GM12878 (cell line): Measurements from ENCODE around the gene SRSF10. TPM values are rescaled to one million over a fixed set of nuclear protein-coding genes. Genes with fewer than 3 reads are reported as not detected.

Experiments used
- ATAC-seq: fragments of 200-7000 bp; cut with Tn5 transposase; 3 replicates; pipeline ENCODE4 v1.9.1; 2020; ENCODE audit warnings: mild to moderate bottlenecking, moderate library complexity
- BruUV-seq: library from RNA; stranded (reverse); fragments of 400-500 nt; replicated peaks from 2 replicates; lab custom pipeline; 2021; lab: Mats Ljungman, UMichigan
- CTCF ChIA-PET: fragments of 300-600 bp; sonication (Branson Sonifier 250); formaldehyde crosslinking; extraction: SDS; loops from one replicate; lab custom pipeline; 2021; ENCODE audit warnings: inconsistent platforms; lab: Yijun Ruan, JAX
- POLR2A ChIA-PET: fragments of 350-600 bp; formaldehyde crosslinking; extraction: SDS; loops from one replicate; lab custom pipeline; 2021; ENCODE audit warnings: inconsistent platforms; lab: Charles Lee
- RAD21 ChIA-PET: fragments of 300-600 bp; sonication (Branson Sonifier 250); formaldehyde crosslinking; loops from one replicate; lab custom pipeline; 2023; ENCODE audit warnings: antibody characterized with exemption; ENCODE audit not compliant: unreplicated experiment; lab: Charles Lee
- SMC1A ChIA-PET: fragments of 300-600 bp; sonication (Branson Sonifier 250); formaldehyde crosslinking; loops from one replicate; lab custom pipeline; 2023; ENCODE audit not compliant: unreplicated experiment, uncharacterized antibody; lab: Charles Lee
- DNase-seq: peaks from one replicate; pipeline ENCODE4 v3.0.0-alpha.2; 2011; ENCODE audit warnings: low read depth, low spot score
- FAIRE-seq: peaks from 3 replicates; lab custom pipeline; 2011; peaks lifted over from hg19 to GRCh38; lab: Jason Lieb, UNC
- H2AFZ ChIP-seq: 2 replicates; pipeline ENCODE4 v1.6.0; 2011; ENCODE audit warnings: low read depth, low read length, control low read depth; ENCODE audit not compliant: control insufficient read depth
- H3K27ac ChIP-seq: 2 replicates; pipeline ENCODE4 v1.5.1; 2011; ENCODE audit warnings: control low read depth; ENCODE audit not compliant: control insufficient read depth, insufficient read depth
- H3K27me3 ChIP-seq, 2 experiments: replicated peaks in 1 of 2; 2 replicates each; pipeline versions ENCODE4 v1.6.0 to v1.6.1; 2011; ENCODE audit warnings: low read length in 1 of 2; ENCODE audit not compliant: control insufficient read depth in 2 of 2, insufficient read depth in 2 of 2
- H3K36me3 ChIP-seq, 2 experiments: 2 replicates each; pipeline ENCODE4 v1.5.1; 2011; ENCODE audit warnings: low read length in 1 of 2; ENCODE audit not compliant: control insufficient read depth in 2 of 2, insufficient read depth in 2 of 2
- H3K4me1 ChIP-seq: 2 replicates; pipeline ENCODE4 v1.6.1; 2011; ENCODE audit warnings: mild to moderate bottlenecking, low read length, moderate library complexity, mixed read lengths; ENCODE audit not compliant: control insufficient read depth, insufficient read depth
- H3K4me2 ChIP-seq: 2 replicates; pipeline ENCODE4 v1.6.0; 2011; ENCODE audit warnings: control low read depth; ENCODE audit not compliant: control insufficient read depth, insufficient read depth
- H3K4me3 ChIP-seq: fragments of 200-600 bp; sonication (generic); 2 replicates; pipeline ENCODE4 v1.5.1; 2016
- H3K79me2 ChIP-seq: 2 replicates; pipeline ENCODE4 v1.6.0; 2011; ENCODE audit warnings: low read length; ENCODE audit not compliant: control insufficient read depth, insufficient read depth
- H3K9ac ChIP-seq: 2 replicates; pipeline ENCODE4 v1.8.0; 2011; ENCODE audit warnings: low read length, control low read depth, mixed read lengths; ENCODE audit not compliant: control insufficient read depth, insufficient read depth
- H3K9me3 ChIP-seq: replicated peaks from 3 replicates; pipeline ENCODE4 v1.5.1; 2011; ENCODE audit warnings: mild to moderate bottlenecking, low read length; ENCODE audit not compliant: control insufficient read depth, insufficient read depth
- H4K20me1 ChIP-seq: 2 replicates; pipeline ENCODE4 v1.6.0; 2011; ENCODE audit not compliant: control insufficient read depth, insufficient read depth
- CHD2 ChIP-seq: IDR thresholded peaks from 2 replicates; pipeline ENCODE4 v1.6.1; 2011; ENCODE audit warnings: low read depth, low read length, improper control_type of control experiment, borderline replicate concordance
- JUNB ChIP-seq: IDR thresholded peaks from 2 replicates; pipeline ENCODE4 v1.6.1; 2016; ENCODE audit warnings: antibody characterized with exemption, mild to moderate bottlenecking
- NR2F1 ChIP-seq: fragments of 450-650 bp; conservative IDR thresholded peaks from 2 replicates; pipeline ENCODE4 v1.6.1; 2017; ENCODE audit warnings: mild to moderate bottlenecking
- POLR2A ChIP-seq: IDR thresholded peaks from 2 replicates; pipeline ENCODE4 v1.6.1; 2011; ENCODE audit warnings: low read depth, mild to moderate bottlenecking, low read length
- POLR2AphosphoS5 ChIP-seq: IDR thresholded peaks from 2 replicates; pipeline ENCODE4 v1.6.1; 2011; ENCODE audit warnings: mild to moderate bottlenecking, low read length, inconsistent platforms
- SMAD1 ChIP-seq: fragments of 450-650 bp; IDR thresholded peaks from 2 replicates; pipeline ENCODE4 v1.6.1; 2018; ENCODE audit warnings: mild to moderate bottlenecking, low read depth; ENCODE audit not compliant: partially characterized antibody
- WGBS: methylation state at CpG from one replicate; pipeline ENCODE4 v1.1.6; 2016; ENCODE audit warnings: low lambda C conversion rate; ENCODE audit not compliant: insufficient replicate concordance, insufficient coverage; ENCODE audit errors: missing lambda C conversion rate; 5-methylcytosine and 5-hydroxymethylcytosine counted together
- in situ Hi-C: fragments of 300-500 bp; cut with MboI; formaldehyde crosslinking; loops from 9 replicates; pipeline ENCODE4 v1.14.3; 2018; ENCODE audit warnings: mixed read lengths
- intact Hi-C: fragments of 100-400 bp; cut with micrococcal nuclease; formaldehyde crosslinking; loops from one replicate; pipeline ENCODE4 v1.14.2; 2022; ENCODE audit not compliant: unreplicated experiment
- polyA plus RNA-seq, 11 experiments: library from polyadenylated mRNA; depleted of rRNA in 4 of 11; unstranded in 6 of 11; stranded (reverse) in 5 of 11; fragments of >200 nt; fragmentation: Nextera tagmentation in 4 of 11; fragmentation: Illumina TruSeq in 1 of 11; extraction: Ambion mirVana in 4 of 11; extraction: Trizol in 1 of 11; gene quantifications; 1 replicate in 1 of 11; 2 replicates in 10 of 11; pipeline versions ENCODE4 v1.2.1 to v1.2.3, GENCODE V29; 2011 to 2016; ENCODE audit warnings: inconsistent platforms in 2 of 11, missing spikeins in 2 of 11, low read depth in 1 of 11
- total RNA-seq, 4 experiments: library from RNA; depleted of rRNA in 3 of 4; stranded (reverse); fragments of >200 nt in 3 of 4; fragmentation: Illumina TruSeq in 1 of 4; extraction: Trizol in 1 of 4; gene quantifications; 2 replicates each; pipeline versions ENCODE4 v1.2.1 to v1.2.3, GENCODE V29; 2013 to 2021
- TF ChIP-seq, protein P1 (sequence below): fragments of 450-650 bp; formaldehyde crosslinking; IDR thresholded peaks from 2 replicates; pipeline ENCODE4 v1.4.0; 2020; ENCODE audit warnings: mild to moderate bottlenecking, moderate library complexity
- TF ChIP-seq, protein P2 (sequence below): IDR thresholded peaks from 2 replicates; pipeline ENCODE4 v1.6.1; 2012; ENCODE audit warnings: low read depth, low read length, improper control_type of control experiment

Gene SRSF10
- total and polyA plus RNA-seq, 10 of the 15 experiments (the other 5 are each of a cell fraction or from before 2014, with no cell fraction given) = 157 to 279 (median 222) TPM

DNA sequence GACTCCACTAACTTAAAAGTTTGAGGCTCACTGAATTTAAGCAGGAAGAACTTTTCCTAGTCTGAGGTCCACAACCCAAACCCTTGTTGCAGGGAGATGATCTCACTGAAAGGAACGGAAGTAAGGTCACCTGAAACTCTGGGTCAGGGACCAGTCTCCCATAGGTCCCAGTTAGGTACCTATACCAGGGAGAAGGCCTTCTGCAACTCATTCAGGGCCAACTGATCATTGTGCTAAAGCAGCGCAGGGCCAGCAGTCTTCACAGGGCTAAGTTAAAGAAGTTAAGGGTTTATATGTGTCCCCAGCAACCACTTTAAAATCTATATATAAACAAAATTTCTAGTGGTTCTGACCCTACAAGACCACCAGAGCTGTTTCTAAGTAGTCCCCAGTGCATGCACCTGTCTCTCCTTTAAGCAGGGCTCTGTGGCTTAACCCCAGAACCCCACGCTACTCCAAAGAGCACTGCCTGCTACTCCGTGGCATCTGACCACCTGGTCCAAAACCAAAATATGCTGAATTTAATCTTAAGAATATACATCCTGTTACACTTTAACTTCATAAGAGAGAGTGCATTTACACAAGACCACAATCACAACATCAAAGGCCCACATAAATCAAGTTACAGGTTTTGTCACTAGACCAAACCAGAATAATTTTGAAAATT, 2.8 kb downstream of the SRSF10 start:
- Histone ChIP-seq H3K27ac (peak overlapping the region; percentile 40), H3K9me3 (no peaks in the 10 kb centered on the region)
- intact Hi-C loops = loop anchor here (1.0 kb wide), 1 partner anchor 51 kb away; no protein-coding TSS in a partner anchor
- TF ChIP-seq JUNB (no peak), POLR2AphosphoS5 (peak; percentile 55), POLR2A (peak; percentile 54), SMAD1 (peak; percentile 48), CHD2 (no peak), NR2F1 (peak; percentile 17; the same call in 1 of the 2 replicates)
- TF ChIP-seq, protein P1, sequence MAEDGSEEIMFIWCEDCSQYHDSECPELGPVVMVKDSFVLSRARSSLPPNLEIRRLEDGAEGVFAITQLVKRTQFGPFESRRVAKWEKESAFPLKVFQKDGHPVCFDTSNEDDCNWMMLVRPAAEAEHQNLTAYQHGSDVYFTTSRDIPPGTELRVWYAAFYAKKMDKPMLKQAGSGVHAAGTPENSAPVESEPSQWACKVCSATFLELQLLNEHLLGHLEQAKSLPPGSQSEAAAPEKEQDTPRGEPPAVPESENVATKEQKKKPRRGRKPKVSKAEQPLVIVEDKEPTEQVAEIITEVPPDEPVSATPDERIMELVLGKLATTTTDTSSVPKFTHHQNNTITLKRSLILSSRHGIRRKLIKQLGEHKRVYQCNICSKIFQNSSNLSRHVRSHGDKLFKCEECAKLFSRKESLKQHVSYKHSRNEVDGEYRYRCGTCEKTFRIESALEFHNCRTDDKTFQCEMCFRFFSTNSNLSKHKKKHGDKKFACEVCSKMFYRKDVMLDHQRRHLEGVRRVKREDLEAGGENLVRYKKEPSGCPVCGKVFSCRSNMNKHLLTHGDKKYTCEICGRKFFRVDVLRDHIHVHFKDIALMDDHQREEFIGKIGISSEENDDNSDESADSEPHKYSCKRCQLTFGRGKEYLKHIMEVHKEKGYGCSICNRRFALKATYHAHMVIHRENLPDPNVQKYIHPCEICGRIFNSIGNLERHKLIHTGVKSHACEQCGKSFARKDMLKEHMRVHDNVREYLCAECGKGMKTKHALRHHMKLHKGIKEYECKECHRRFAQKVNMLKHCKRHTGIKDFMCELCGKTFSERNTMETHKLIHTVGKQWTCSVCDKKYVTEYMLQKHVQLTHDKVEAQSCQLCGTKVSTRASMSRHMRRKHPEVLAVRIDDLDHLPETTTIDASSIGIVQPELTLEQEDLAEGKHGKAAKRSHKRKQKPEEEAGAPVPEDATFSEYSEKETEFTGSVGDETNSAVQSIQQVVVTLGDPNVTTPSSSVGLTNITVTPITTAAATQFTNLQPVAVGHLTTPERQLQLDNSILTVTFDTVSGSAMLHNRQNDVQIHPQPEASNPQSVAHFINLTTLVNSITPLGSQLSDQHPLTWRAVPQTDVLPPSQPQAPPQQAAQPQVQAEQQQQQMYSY (CRISPR knock-in tag) = no peak
- TF ChIP-seq, protein P2, sequence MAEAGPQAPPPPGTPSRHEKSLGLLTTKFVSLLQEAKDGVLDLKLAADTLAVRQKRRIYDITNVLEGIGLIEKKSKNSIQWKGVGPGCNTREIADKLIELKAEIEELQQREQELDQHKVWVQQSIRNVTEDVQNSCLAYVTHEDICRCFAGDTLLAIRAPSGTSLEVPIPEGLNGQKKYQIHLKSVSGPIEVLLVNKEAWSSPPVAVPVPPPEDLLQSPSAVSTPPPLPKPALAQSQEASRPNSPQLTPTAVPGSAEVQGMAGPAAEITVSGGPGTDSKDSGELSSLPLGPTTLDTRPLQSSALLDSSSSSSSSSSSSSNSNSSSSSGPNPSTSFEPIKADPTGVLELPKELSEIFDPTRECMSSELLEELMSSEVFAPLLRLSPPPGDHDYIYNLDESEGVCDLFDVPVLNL = no peak
- TF ChIP-seq, all 136 proteins: peak for 4
- H3K4me1 ChIP-seq = peaks cover 17% of the 10 kb centered on the region
- ChIA-PET SMC1A (interaction anchor here (0.6 to 8.4 kb wide), 12 partner anchors 9 to 152 kb away, joined by 3 to 63 read pairs (median 4); partner anchors contain the start of genes HMGCL and PNRC2), POLR2A (interaction anchor here (0.6 to 9.4 kb wide), 9 partner anchors 13 to 232 kb away, joined by 3 to 108 read pairs (median 4); partner anchors contain the start of genes GALE and PNRC2), CTCF (interaction anchor here (1.1 to 2.8 kb wide), 6 partner anchors 9 to 51 kb away, joined by 3 to 22 read pairs (median 8); no protein-coding TSS in a partner anchor), RAD21 (interaction anchor here (1.3 to 4.2 kb wide), 6 partner anchors 9 to 51 kb away, joined by 3 to 29 read pairs (median 14); partner anchors contain the start of gene PNRC2)
- ATAC-seq (peak; percentile 7), DNase-seq (no peak), FAIRE-seq (no peak)
- BruUV-seq = no TSS peak
- H3K9ac ChIP-seq = peak overlapping the region; percentile 66
- peak overlapping the region; percentile 91 for H3K4me3 ChIP-seq
- no peaks in the 10 kb centered on the region for H3K27me3 ChIP-seq
- no peak overlapping the region for H2AFZ ChIP-seq
- in situ Hi-C loops = no loop called here
- H3K4me2 ChIP-seq = peak overlapping the region; percentile 58
- peaks cover 81% of the 10 kb centered on the region for H3K79me2 ChIP-seq
- peaks cover 3% of the 10 kb centered on the region; the same call in 1 of the 2 replicates for H4K20me1 ChIP-seq
- peaks cover 0 to 21% of the 10 kb centered on the region in 2 experiments for H3K36me3 ChIP-seq
- 40% methylated on average over 4 of the region's 4 CpGs for WGBS
